Dendritic cell treated with granulocyte-macrophage colony-stimulating factor and Interleukin-4, amounts not matched to agents 40 ng/mL and 50 ng/mL, for 4 days (primary cell): ENCODE measurements around the gene KRTAP5-2.

Experiments used
- H3K27ac Mint-ChIP-seq: one replicate; pipeline ENCODE4 v1.8.0; 2022; ENCODE audit warnings: mild to moderate bottlenecking, mixed read lengths
- H3K27me3 Mint-ChIP-seq: one replicate; pipeline ENCODE4 v1.8.0; 2022; ENCODE audit warnings: mild to moderate bottlenecking, mixed read lengths
- H3K36me3 Mint-ChIP-seq: one replicate; pipeline ENCODE4 v1.8.0; 2022; ENCODE audit warnings: low read depth, mixed read lengths
- H3K4me1 Mint-ChIP-seq: one replicate; pipeline ENCODE4 v1.8.0; 2022; ENCODE audit warnings: low read depth, mixed read lengths
- H3K4me3 Mint-ChIP-seq: one replicate; pipeline ENCODE4 v1.8.0; 2022; ENCODE audit warnings: mild to moderate bottlenecking, moderate library complexity, mixed read lengths
- H3K9me3 Mint-ChIP-seq: one replicate; pipeline ENCODE4 v1.8.0; 2022; ENCODE audit warnings: mixed read lengths
- intact Hi-C: fragments of 100-400 bp; cut with micrococcal nuclease; formaldehyde crosslinking; loops from one replicate; pipeline ENCODE4 v1.15.0; 2022

KRTAP5-2 gene

GRCh38 chr11:1633864-1634263 lies 35.8 kb upstream of the KRTAP5-2 start:
- H3K27me3 Mint-ChIP-seq, result peaks cover 49% of the 10 kb centered on the region
- no peak overlapping the region for H3K4me3 Mint-ChIP-seq

GRCh38 chr11:1632053-1632714 lies 34.1 kb upstream of the KRTAP5-2 start:
- Mint-ChIP-seq H3K36me3 (no peaks in the 10 kb centered on the region), H3K27me3 (peaks cover 48% of the 10 kb centered on the region), H3K9me3 (no peaks in the 10 kb centered on the region), H3K4me3 (no peak overlapping the region), H3K27ac (no peak overlapping the region), H3K4me1 (no peaks in the 10 kb centered on the region)
- intact Hi-C loops, result no loop called here

More at GRCh38 chr11:1633864-1634263, 35.8 kb upstream of the KRTAP5-2 start:
- no peaks in the 10 kb centered on the region for H3K9me3 Mint-ChIP-seq
- intact Hi-C loops, result no loop called here
- H3K36me3 Mint-ChIP-seq, result no peaks in the 10 kb centered on the region
- no peak overlapping the region for H3K27ac Mint-ChIP-seq
- no peaks in the 10 kb centered on the region for H3K4me1 Mint-ChIP-seq

GRCh38 chr11:1631066-1631568 lies 33.0 kb upstream of the KRTAP5-2 start:
- intact Hi-C loops, result no loop called here
- H3K27me3 Mint-ChIP-seq, result peaks cover 55% of the 10 kb centered on the region
- no peaks in the 10 kb centered on the region for H3K9me3 Mint-ChIP-seq
- no peak overlapping the region for H3K4me3 Mint-ChIP-seq
- no peaks in the 10 kb centered on the region for H3K4me1 Mint-ChIP-seq
- H3K36me3 Mint-ChIP-seq, result no peaks in the 10 kb centered on the region
- no peak overlapping the region for H3K27ac Mint-ChIP-seq

GRCh38 chr11:1630271-1630670 lies 32.2 kb upstream of the KRTAP5-2 start:
- H3K4me3 Mint-ChIP-seq, result no peak overlapping the region
- peaks cover 59% of the 10 kb centered on the region for H3K27me3 Mint-ChIP-seq
- H3K9me3 Mint-ChIP-seq, result no peaks in the 10 kb centered on the region
- intact Hi-C loops, result no loop called here
- H3K27ac Mint-ChIP-seq, result no peak overlapping the region
- H3K4me1 Mint-ChIP-seq, result no peaks in the 10 kb centered on the region
- H3K36me3 Mint-ChIP-seq, result no peaks in the 10 kb centered on the region

- no peaks in the 10 kb centered on the region for H3K4me1 Mint-ChIP-seq
- no peaks in the 10 kb centered on the region for H3K36me3 Mint-ChIP-seq
- no peaks in the 10 kb centered on the region for H3K9me3 Mint-ChIP-seq
- intact Hi-C loops, result no loop called here
- peaks cover 55% of the 10 kb centered on the region for H3K27me3 Mint-ChIP-seq
- no peak within 1 kb of the TSS for H3K4me3 Mint-ChIP-seq
- no peak within 1 kb of the TSS for H3K27ac Mint-ChIP-seq
Observed at GRCh38 chr11:1629326-1630185, 31.5 kb upstream of the KRTAP5-2 start, which contains the start of gene KRTAP5-5. Gene KRTAP5-5 (plus strand): TSS chr11:1629775. CDS start chr11:1629841, 66 bp downstream.

GRCh38 chr11:1628506-1629325 lies 30.6 kb upstream of the KRTAP5-2 start:
- intact Hi-C loops, result no loop called here

GRCh38 chr11:1625541-1625940 lies 27.4 kb upstream of the KRTAP5-2 start:
- H3K9me3 Mint-ChIP-seq, result no peaks in the 10 kb centered on the region
- H3K4me1 Mint-ChIP-seq, result no peaks in the 10 kb centered on the region
- H3K36me3 Mint-ChIP-seq, result no peaks in the 10 kb centered on the region
- peaks cover 47% of the 10 kb centered on the region for H3K27me3 Mint-ChIP-seq
- intact Hi-C loops, result no loop called here
- no peak overlapping the region for H3K27ac Mint-ChIP-seq
- H3K4me3 Mint-ChIP-seq, result no peak overlapping the region

More at GRCh38 chr11:1628506-1629325, 30.6 kb upstream of the KRTAP5-2 start:
- no peak overlapping the region for H3K27ac Mint-ChIP-seq
- no peaks in the 10 kb centered on the region for H3K36me3 Mint-ChIP-seq
- no peak overlapping the region for H3K4me3 Mint-ChIP-seq
- no peaks in the 10 kb centered on the region for H3K9me3 Mint-ChIP-seq
- H3K27me3 Mint-ChIP-seq, result peaks cover 56% of the 10 kb centered on the region
- no peaks in the 10 kb centered on the region for H3K4me1 Mint-ChIP-seq

- Mint-ChIP-seq H3K4me3 (no peak overlapping the region), H3K4me1 (peaks cover under 1% of the 10 kb centered on the region), H3K27ac (no peak overlapping the region), H3K36me3 (no peaks in the 10 kb centered on the region), H3K27me3 (peaks cover 43% of the 10 kb centered on the region), H3K9me3 (no peaks in the 10 kb centered on the region)
- intact Hi-C loops, result no loop called here
Observed at GRCh38 chr11:1624621-1625020, 26.5 kb upstream of the KRTAP5-2 start.

GRCh38 chr11:1623716-1624115 lies 25.6 kb upstream of the KRTAP5-2 start:
- no peak overlapping the region for H3K27ac Mint-ChIP-seq

GRCh38 chr11:1622086-1622485 lies 24.0 kb upstream of the KRTAP5-2 start, which contains the start of gene KRTAP5-4:
Gene KRTAP5-4 (minus strand): TSS chr11:1622138. CDS start chr11:1622093, 45 bp downstream.
- Mint-ChIP-seq H3K9me3 (no peaks in the 10 kb centered on the region), H3K4me1 (peaks cover 5% of the 10 kb centered on the region), H3K27ac (no peak within 1 kb of the TSS), H3K27me3 (peaks cover 44% of the 10 kb centered on the region), H3K36me3 (no peaks in the 10 kb centered on the region), H3K4me3 (no peak within 1 kb of the TSS)
- intact Hi-C loops, result no loop called here

More at GRCh38 chr11:1623716-1624115, 25.6 kb upstream of the KRTAP5-2 start:
- Mint-ChIP-seq H3K27me3 (peaks cover 40% of the 10 kb centered on the region), H3K4me1 (peaks cover 5% of the 10 kb centered on the region), H3K4me3 (no peak overlapping the region), H3K9me3 (no peaks in the 10 kb centered on the region), H3K36me3 (no peaks in the 10 kb centered on the region)
- intact Hi-C loops, result no loop called here

- Mint-ChIP-seq H3K4me3 (no peak overlapping the region), H3K4me1 (peaks cover 5% of the 10 kb centered on the region), H3K27me3 (peaks cover 46% of the 10 kb centered on the region), H3K36me3 (no peaks in the 10 kb centered on the region), H3K27ac (no peak overlapping the region), H3K9me3 (no peaks in the 10 kb centered on the region)
- intact Hi-C loops, result no loop called here
Observed at GRCh38 chr11:1619449-1619848, 21.4 kb upstream of the KRTAP5-2 start.

GRCh38 chr11:1618231-1618630 lies 20.1 kb upstream of the KRTAP5-2 start:
- intact Hi-C loops, result no loop called here
- Mint-ChIP-seq H3K4me1 (peaks cover 5% of the 10 kb centered on the region), H3K27me3 (peaks cover 40% of the 10 kb centered on the region)

GRCh38 chr11:1608363-1608762 lies 10.3 kb upstream of the KRTAP5-2 start, which contains the start of gene KRTAP5-3:
Gene KRTAP5-3 (minus strand): TSS chr11:1608463. CDS start chr11:1608385, 78 bp downstream.
- no peak within 1 kb of the TSS for H3K27ac Mint-ChIP-seq
- intact Hi-C loops, result no loop called here
- H3K36me3 Mint-ChIP-seq, result no peaks in the 10 kb centered on the region
- no peaks in the 10 kb centered on the region for H3K9me3 Mint-ChIP-seq
- H3K4me3 Mint-ChIP-seq, result no peak within 1 kb of the TSS
- H3K27me3 Mint-ChIP-seq, result peaks cover 30% of the 10 kb centered on the region
- no peaks in the 10 kb centered on the region for H3K4me1 Mint-ChIP-seq

More at GRCh38 chr11:1618231-1618630, 20.1 kb upstream of the KRTAP5-2 start:
- H3K36me3 Mint-ChIP-seq, result no peaks in the 10 kb centered on the region
- H3K9me3 Mint-ChIP-seq, result no peaks in the 10 kb centered on the region
- H3K27ac Mint-ChIP-seq, result no peak overlapping the region
- no peak overlapping the region for H3K4me3 Mint-ChIP-seq
